ENCODE results near the gene URI1.
A peak's percentile ranks its signal among the peaks of the same experiment; 100 is the strongest.
"Not testable (repeated sequence)": the region's sequence is repeated elsewhere in the genome, so short reads cannot be mapped to it uniquely, and the experiment has no call there.

Gene URI1

GRCh38 chr19:29941828-29942403 is at the start of gene URI1:
Gene URI1 (plus strand): TSS chr19:29942239. CDS start chr19:29942548, 309 bp downstream.
- DNase-seq (ENCODE audit: low read depth): peak; percentile 94

- DNase-seq (ENCODE audit: low read depth): no peak
Observed at GRCh38 chr19:29893606-29894284, 48.3 kb upstream of the URI1 start.

DNA sequence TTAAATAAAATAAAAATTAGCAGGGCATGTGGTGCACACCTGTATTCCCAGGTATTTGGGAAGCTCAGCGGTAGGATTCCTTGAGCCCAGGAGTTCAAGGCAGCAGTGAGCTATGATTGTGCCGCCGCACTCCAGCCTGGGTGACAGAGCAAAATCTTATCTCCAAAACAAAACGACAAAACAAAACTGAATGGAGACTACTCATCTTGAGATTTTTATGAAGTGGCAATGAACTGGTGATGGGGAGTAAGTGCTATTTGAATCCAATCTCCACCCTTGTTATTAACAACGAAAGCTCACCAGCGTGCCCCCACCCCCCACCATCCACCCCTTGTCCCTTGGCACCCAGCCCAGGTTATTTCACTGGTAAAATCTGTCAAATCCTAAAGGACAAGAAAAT is 45.2 kb upstream of the URI1 start:
- no peak for DNase-seq (ENCODE audit: low read depth)

DNA sequence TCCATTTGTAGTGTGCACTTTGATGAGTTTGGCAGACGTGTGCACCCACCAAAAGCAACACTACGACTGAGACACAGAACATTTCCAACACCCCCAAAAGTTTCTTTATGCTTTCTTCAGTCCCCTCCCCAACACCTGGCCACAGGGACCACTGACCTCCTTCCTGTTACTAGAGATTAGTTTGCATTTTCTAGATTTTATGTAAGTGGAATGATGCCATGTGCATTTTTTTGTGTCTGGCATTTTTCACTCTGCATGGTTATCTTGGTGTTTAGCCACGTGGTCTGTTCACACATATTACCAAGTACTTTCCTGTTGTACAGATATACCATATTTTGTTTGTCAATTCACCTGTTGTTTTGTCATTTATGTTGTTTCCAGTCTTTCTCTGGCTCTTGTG is 44.6 kb upstream of the URI1 start:
- no peak for DNase-seq (ENCODE audit: low read depth)

GRCh38 chr19:29904017-29904416 is 38.0 kb upstream of the URI1 start:
- DNase-seq (ENCODE audit: low read depth): no peak

DNA sequence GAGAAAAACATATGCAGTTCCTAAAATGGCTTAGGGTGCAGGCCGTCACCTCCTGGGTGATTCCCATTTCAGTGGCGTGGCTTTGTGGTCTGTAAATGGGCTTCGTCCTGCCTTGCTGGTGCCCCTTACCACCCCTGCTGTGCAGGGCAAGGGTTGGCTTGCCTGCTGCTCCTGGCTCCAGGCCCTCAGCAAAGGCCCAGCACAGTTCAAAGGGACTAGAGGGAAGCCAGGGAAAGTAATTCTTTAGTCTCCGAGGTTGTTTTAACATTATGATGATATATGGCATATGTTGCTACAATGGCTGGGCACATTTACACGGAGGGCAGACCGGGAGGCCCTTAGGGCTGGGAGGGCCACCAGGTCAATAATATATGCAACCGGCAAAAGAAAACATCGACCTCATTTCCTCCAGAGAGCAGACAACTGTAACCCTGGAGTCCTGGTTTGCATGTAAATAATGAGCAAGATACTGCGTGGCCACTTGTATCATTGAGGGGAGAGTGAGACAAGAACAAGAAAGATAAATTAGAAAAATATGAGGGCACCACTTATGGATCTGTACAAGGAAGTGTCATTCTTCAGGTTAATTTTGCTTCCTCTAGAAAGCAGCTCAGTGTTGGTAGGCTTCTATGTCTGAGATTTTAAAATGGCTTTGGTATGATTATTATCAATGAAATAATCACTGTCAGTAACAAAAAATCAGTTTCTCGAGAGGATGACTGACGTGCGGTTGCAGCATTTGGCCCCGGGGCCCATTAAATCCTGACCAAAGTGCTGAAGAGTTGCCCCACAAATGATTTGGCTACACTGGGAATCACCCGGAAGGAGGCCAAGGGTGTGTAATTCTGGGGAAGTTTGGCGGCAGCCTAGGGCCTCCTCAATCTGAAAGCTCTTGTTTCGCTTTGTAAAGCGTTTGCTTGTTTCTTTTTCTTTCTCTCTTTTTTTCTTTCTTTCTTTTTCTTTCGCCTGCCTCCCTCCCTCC is 32.8 kb upstream of the URI1 start:
- DNase-seq (ENCODE audit: low read depth): no peak

- no peak for DNase-seq (ENCODE audit: low read depth)
Observed at GRCh38 chr19:29914933-29915332, 27.1 kb upstream of the URI1 start.

DNA sequence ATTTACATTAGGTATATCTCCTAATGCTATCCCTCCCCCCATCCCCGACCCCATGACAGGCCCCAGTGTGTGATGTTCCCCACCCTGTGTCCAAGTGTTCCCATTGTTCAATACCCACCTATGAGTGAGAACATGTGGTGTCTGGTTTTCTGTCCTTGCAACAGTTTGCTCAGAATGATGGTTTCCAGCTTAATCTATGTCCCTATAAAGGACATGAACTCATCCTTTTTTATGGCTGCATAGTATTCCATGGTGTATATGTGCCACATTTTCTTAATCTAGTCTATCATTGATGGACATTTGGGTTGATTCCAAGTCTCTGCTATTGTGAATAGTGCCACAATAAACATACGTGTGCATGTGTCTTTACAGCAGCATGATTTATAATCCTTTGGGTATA is 26.2 kb upstream of the URI1 start:
- DNase-seq (ENCODE audit: low read depth): not testable (repeated sequence)

GRCh38 chr19:29917911-29918310 is 24.1 kb upstream of the URI1 start:
- DNase-seq (ENCODE audit: low read depth): no peak

GRCh38 chr19:29918891-29919290 is 23.1 kb upstream of the URI1 start:
- no peak for DNase-seq (ENCODE audit: low read depth)

DNA sequence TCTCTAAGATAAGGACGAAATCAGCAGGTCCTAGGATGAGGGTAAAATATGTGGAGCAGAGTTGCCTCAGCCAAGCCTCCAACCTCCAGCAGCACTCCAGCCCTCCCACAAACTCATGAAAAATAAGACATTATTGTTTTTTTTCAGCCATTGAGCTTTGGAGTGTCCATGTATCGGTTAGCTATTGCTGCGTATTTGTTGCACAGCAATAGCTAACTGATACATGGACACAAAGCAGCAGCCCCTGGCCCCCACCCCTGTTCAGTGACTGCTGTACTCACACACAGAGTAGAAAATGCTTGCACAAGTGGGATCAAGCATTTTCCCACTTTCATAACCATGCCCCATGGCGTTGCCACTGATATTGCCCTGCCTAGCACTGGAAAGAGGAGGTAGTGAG is 19.1 kb upstream of the URI1 start:
- DNase-seq (ENCODE audit: low read depth): no peak

- no peak for DNase-seq (ENCODE audit: low read depth)
Observed at GRCh38 chr19:29923653-29924052, 18.4 kb upstream of the URI1 start.

GRCh38 chr19:29926031-29926430 is 16.0 kb upstream of the URI1 start:
- DNase-seq (ENCODE audit: low read depth): no peak

DNA sequence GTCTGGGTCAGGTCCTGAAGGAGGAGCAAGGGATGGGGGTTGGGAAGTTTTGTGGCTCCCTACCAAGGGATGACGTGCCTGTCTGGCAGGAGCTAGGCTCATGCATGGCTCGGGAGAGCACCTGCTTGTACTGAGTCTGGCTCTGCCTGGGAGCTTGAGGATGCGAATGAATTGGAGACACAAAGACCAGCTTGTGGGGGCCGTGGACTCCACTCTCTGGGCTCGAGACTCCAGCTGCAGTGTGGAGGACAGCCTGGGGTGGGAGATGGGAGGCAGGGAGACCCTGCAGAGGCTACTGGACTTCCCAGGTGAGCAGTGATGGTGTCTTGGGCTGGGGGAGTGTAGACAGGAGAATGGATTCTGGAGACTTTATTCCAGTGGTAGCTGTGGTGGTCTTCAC is 15.2 kb upstream of the URI1 start:
- DNase-seq (ENCODE audit: low read depth): no peak

- no peak for DNase-seq (ENCODE audit: low read depth)
Observed at GRCh38 chr19:29927944-29928625, 14.0 kb upstream of the URI1 start.

DNA sequence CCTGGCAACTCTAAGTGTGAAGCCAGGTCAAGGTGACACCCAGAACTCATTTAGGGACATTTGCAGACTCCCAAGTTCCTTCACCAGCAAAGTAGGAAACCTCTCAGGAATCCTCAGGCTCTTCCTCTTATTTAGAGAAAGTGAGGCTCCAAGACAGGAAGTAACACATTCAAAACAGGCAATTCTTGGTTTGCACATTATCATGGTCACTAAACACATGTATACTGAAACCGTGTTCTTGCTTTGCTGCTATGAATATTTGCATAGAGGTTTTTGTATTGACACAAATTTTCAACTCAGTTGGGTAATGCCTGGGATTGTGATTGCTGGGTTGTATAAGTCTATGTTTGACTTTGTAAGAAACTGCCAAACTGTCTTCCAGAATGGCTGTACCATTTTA is 13.2 kb upstream of the URI1 start:
- no peak for DNase-seq (ENCODE audit: low read depth)

GRCh38 chr19:29934257-29934656 is 7.8 kb upstream of the URI1 start:
- no peak for DNase-seq (ENCODE audit: low read depth)

DNA sequence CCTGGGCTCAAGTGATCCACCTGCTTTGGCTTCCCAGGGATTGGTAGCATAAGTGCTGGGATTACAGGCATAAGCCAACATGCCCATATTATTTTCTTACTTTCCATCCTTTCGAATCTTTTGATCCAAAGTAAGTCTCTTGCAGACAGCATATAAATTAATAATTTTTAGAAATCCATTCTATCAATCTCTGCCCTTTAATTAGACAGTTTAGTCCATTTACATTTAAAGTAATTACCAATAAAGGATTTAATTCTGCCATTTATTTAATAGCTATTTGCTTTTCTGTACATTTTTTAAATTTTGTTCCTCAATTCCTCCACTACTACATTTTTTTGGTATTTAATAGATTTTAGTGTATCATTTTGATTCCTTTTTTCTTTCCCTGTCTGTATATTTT is 7.3 kb upstream of the URI1 start:
- DNase-seq (ENCODE audit: low read depth): no peak

- DNase-seq (ENCODE audit: low read depth): no peak
Observed at GRCh38 chr19:29936409-29936808, 5.6 kb upstream of the URI1 start.

DNA sequence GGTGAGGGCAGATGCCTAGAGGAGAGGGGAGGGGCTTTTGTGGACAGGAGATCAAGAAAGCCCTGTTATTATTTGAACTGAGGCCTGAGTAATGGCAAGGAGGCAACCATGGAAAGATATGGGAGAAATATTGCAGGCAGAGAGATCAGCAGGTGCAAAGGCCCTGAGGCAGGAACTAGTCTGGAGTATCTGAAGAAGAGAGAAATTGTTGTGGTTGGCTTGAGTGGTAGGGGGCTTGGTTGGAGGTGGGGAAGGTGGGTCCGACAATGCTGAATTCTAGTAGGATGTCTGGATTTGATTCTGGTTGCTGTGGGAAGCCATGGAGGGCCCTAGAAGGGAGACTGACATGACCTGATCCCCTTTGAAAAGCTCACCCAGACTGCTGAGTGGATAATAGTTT is 2.4 kb upstream of the URI1 start:
- no peak for DNase-seq (ENCODE audit: low read depth)

- no peak for DNase-seq (ENCODE audit: low read depth)
Observed at GRCh38 chr19:29940971-29941585, 961 bp upstream of the URI1 start.
